SH-SY5Y (cell line): ENCODE measurements around the gene SPTBN5.

ENCODE experiments used
- GATA2 ChIP-seq: IDR thresholded peaks from 2 replicates; pipeline ENCODE4 v1.6.1; 2011; ENCODE audit warnings: mild to moderate bottlenecking, low read depth, low read length
- GATA3 ChIP-seq: IDR thresholded peaks from 2 replicates; pipeline ENCODE4 v1.6.1; 2011; ENCODE audit warnings: low read depth, mild to moderate bottlenecking, low read length, moderate library complexity

- no peak for TF ChIP-seq GATA2
- no peak for TF ChIP-seq GATA3
Observed at GRCh38 chr15:41851167-41851523, 42.7 kb downstream of the SPTBN5 start.
